Measurements from ENCODE around the gene CD86. TPM values are rescaled to one million over a fixed set of nuclear protein-coding genes. Genes with fewer than 3 reads are reported as not detected.

CD86 gene
- total and polyA plus RNA-seq, 2 of the 8 experiments (the other 6 are each of a cell fraction or from before 2014, with no cell fraction given) = 0.12 to 0.30 TPM

DNA sequence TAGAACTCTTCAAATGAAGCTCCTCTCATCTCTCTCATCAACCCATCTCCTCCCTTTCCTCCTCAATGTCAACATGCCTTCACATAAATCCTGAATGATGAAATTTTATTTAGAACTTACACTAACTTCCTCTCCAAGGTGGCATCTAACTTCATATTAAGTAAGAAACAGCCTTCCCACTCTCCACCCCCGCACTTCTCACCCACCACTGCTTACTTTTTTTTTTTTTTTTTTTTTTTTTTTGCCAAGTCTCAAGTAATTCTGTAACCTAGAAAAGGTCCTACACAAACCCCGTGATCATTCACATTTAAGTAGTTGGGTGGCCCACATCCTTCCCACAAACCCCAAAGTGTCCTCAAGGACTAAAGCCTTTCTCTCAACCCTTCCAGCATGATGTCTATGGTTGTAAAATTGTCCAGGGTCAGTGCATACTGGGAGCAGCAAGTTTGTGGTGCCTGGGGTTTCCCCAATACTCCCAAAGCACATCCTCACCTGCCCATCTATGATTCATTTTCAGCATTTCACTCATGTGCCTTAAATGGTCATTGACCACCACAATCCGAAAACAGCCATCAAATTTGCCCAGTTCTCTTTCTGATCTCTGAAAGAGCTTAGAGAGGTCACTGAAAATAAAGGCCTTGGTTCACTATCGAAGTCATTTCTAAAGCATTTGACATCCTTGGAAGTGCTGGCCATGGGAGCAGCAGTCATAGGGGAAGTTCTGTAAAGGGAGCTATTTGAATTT is 47.2 kb downstream of the CD86 start:
- Histone ChIP-seq H2BK12ac (ENCODE audit: low read depth, low read length) (no peak overlapping the region), H2BK120ac (replicated peaks; ENCODE audit: low read depth, low read length) (no peak overlapping the region), H3K14ac (ENCODE audit: insufficient read length) (no peak overlapping the region), H3K18ac (ENCODE audit: extremely low read depth, low read length) (no peak overlapping the region), H4K8ac (ENCODE audit: extremely low read depth, insufficient read depth, low read length) (no peak overlapping the region), H4K20me1 (replicated peaks in 1 of 2; ENCODE audit: control insufficient read depth in 1 of 2, insufficient read depth in 2 of 2, low read length in 2 of 2) (no peaks in the 10 kb centered on the region), H3K4me3 (ENCODE audit: extremely low read depth in 1 of 4, insufficient read depth in 2 of 4, low read depth in 3 of 4, low read length in 4 of 4) (no peak overlapping the region), H4K91ac (replicated peaks; ENCODE audit: insufficient read length, low read length) (no peak overlapping the region), H3K4me2 (ENCODE audit: insufficient read depth in 1 of 2, low read depth in 2 of 2, low read length in 2 of 2) (no peak overlapping the region), H3K79me2 (ENCODE audit: control insufficient read depth in 1 of 2, insufficient read depth in 2 of 2, low read length in 2 of 2) (no peaks in the 10 kb centered on the region), H3K4me1 (replicated peaks in 1 of 4; ENCODE audit: control insufficient read depth in 3 of 4, insufficient read depth in 4 of 4, low read length in 3 of 4) (no peaks in the 10 kb centered on the region), H3K23me2 (ENCODE audit: low read depth, low read length) (no peaks in the 10 kb centered on the region), H3K9ac (replicated peaks in 1 of 4; ENCODE audit: extremely low read depth in 1 of 4, low read depth in 3 of 4, low read length in 3 of 4) (no peak overlapping the region), H4K5ac (ENCODE audit: insufficient read length, low read depth, low read length) (no peak overlapping the region), H3K56ac (replicated peaks; ENCODE audit: insufficient read length, low read depth, low read length) (no peak overlapping the region), H2AFZ (ENCODE audit: low read length) (peak overlapping the region; percentile 48; the same call in 1 of the 2 replicates), H2BK5ac (ENCODE audit: low read depth, low read length) (no peak overlapping the region), H2BK15ac (ENCODE audit: low read length) (no peak overlapping the region), H3K27ac (ENCODE audit: low read depth, low read length) (no peak overlapping the region), H3K23ac (ENCODE audit: insufficient read length) (no peak overlapping the region), H3K36me3 (ENCODE audit: control insufficient read depth in 2 of 4, insufficient read depth in 4 of 4, low read length in 3 of 4) (no peaks in the 10 kb centered on the region), H2BK20ac (ENCODE audit: low read length) (no peak overlapping the region), H3K9me3 (ENCODE audit: insufficient read depth in 2 of 2, low read depth in 1 of 2, low read length in 1 of 2) (no peaks in the 10 kb centered on the region), H3K27me3 (replicated peaks in 1 of 4; ENCODE audit: control insufficient read depth in 3 of 4, extremely low read depth in 1 of 4, insufficient read depth in 3 of 4, low read length in 3 of 4) (no peaks in the 10 kb centered on the region), H2AK5ac (ENCODE audit: low read depth, low read length) (no peak overlapping the region), H3K79me1 (ENCODE audit: low read depth, low read length) (no peaks in the 10 kb centered on the region), H3K4ac (replicated peaks; ENCODE audit: insufficient read length, low read depth, low read length) (no peak overlapping the region)
- WGBS, 2 experiments (ENCODE audit: extremely low coverage in 1 of 2, insufficient coverage in 1 of 2, insufficient read length in 1 of 2, insufficient replicate concordance in 2 of 2, low coverage in 1 of 2, low lambda C conversion rate in 2 of 2, missing lambda C conversion rate in 1 of 2) = 86% methylated on average over 3 of the region's 4 CpGs; no CpG with 5 or more reads in 1 of the 2 experiments
- TF ChIP-seq BACH1 (IDR thresholded peaks at IDR 0.05; ENCODE audit: low read length) (no peak), RFX5 (IDR thresholded peaks at IDR 0.05; ENCODE audit: borderline replicate concordance, low read depth, low read length) (no peak), JUND (IDR thresholded peaks at IDR 0.05; ENCODE audit: low read length) (no peak), POLR2AphosphoS5 (IDR thresholded peaks at IDR 0.05; ENCODE audit: low read depth, low read length) (no peak), TBP (IDR thresholded peaks at IDR 0.05; ENCODE audit: low read depth, low read length) (no peak), CBX8 (IDR thresholded peaks at IDR 0.05; ENCODE audit: borderline replicate concordance, low read depth, low read length) (no peak), NRF1 (IDR thresholded peaks at IDR 0.05; ENCODE audit: low read depth, low read length) (no peak), EP300 (IDR thresholded peaks at IDR 0.05; ENCODE audit: borderline replicate concordance in 1 of 2, low read depth in 2 of 2, low read length in 2 of 2) (no peak), TEAD4 (IDR thresholded peaks at IDR 0.05; ENCODE audit: low read depth, low read length) (no peak), SIRT6 (IDR thresholded peaks at IDR 0.05; ENCODE audit: low read length) (no peak), CREB1 (IDR thresholded peaks at IDR 0.05) (no peak), CBX5 (IDR thresholded peaks at IDR 0.05; ENCODE audit: low read depth, low read length) (no peak), SUZ12 (IDR thresholded peaks at IDR 0.05; ENCODE audit: low read length) (no peak), CHD1 (IDR thresholded peaks at IDR 0.05; ENCODE audit: low read depth, low read length) (no peak), TAF1 (IDR thresholded peaks at IDR 0.05; ENCODE audit: low read depth, low read length) (no peak)
- CTCF ChIA-PET (ENCODE audit: partially characterized antibody) = interaction anchor here (0.6 to 9.3 kb wide), 41 partner anchors 8 to 555 kb away, joined by 3 to 113 read pairs (median 4); no protein-coding TSS in a partner anchor
- POLR2A ChIA-PET (ENCODE audit: partially characterized antibody) = interaction anchor here (0.6 kb wide), 1 partner anchor 472 kb away, joined by 3 read pairs; no protein-coding TSS in a partner anchor
- no peak for DNase-seq (ENCODE audit: low read depth in 1 of 2, low spot score in 2 of 2)
- FAIRE-seq = no peak
